H1 (cell line): ENCODE data around the gene GRID1. TPM values are rescaled to one million over a fixed set of nuclear protein-coding genes. Genes with fewer than 3 reads are reported as not detected.

Experiments
- CTCF ChIA-PET: fragments of 300-600 bp; sonication (Branson Sonifier 250); formaldehyde crosslinking; loops from one replicate; lab custom pipeline; 2021; ENCODE audit not compliant: partially characterized antibody; lab: Charles Lee
- POLR2A ChIA-PET: fragments of 300-600 bp; sonication (Branson Sonifier 250); formaldehyde crosslinking; loops from one replicate; lab custom pipeline; 2021; ENCODE audit warnings: inconsistent platforms; ENCODE audit not compliant: partially characterized antibody; lab: Charles Lee
- DNase-seq, 2 experiments: peaks; one replicate each; pipeline versions ENCODE4 v3.0.0 to v3.0.0-alpha.2; 2010 to 2022; ENCODE audit warnings: low spot score in 2 of 2, low read depth in 1 of 2, mixed read lengths in 1 of 2
- FAIRE-seq: peaks from 2 replicates; lab custom pipeline; 2011; peaks lifted over from hg19 to GRCh38; lab: Jason Lieb, UNC
- H2AFZ ChIP-seq: 2 replicates; pipeline ENCODE4 v1.8.1; 2012; ENCODE audit warnings: low read length, inconsistent platforms
- H2AK5ac ChIP-seq: 2 replicates; pipeline ENCODE4 v1.6.1; 2013; ENCODE audit warnings: low read depth, low read length
- H2BK120ac ChIP-seq: replicated peaks from 2 replicates; pipeline ENCODE3; 2013; ENCODE audit warnings: low read depth, low read length, inconsistent platforms
- H2BK12ac ChIP-seq: 2 replicates; pipeline ENCODE4 v1.6.1; 2013; ENCODE audit warnings: low read depth, low read length
- H2BK15ac ChIP-seq: 2 replicates; pipeline ENCODE4 v1.6.1; 2013; ENCODE audit warnings: low read length
- H2BK20ac ChIP-seq: 2 replicates; pipeline ENCODE4 v1.6.1; 2013; ENCODE audit warnings: low read length
- H2BK5ac ChIP-seq: 2 replicates; pipeline ENCODE4 v1.6.1; 2013; ENCODE audit warnings: low read depth, low read length
- H3K14ac ChIP-seq: 2 replicates; pipeline ENCODE4 v1.6.1; 2013; ENCODE audit warnings: inconsistent platforms; ENCODE audit not compliant: insufficient read length
- H3K18ac ChIP-seq: 2 replicates; pipeline ENCODE4 v1.6.1; 2013; ENCODE audit warnings: low read length; ENCODE audit errors: extremely low read depth
- H3K23ac ChIP-seq: 2 replicates; pipeline ENCODE4 v1.6.1; 2013; ENCODE audit warnings: inconsistent platforms; ENCODE audit not compliant: insufficient read length
- H3K23me2 ChIP-seq: 2 replicates; pipeline ENCODE4 v1.6.1; 2013; ENCODE audit warnings: low read depth, low read length
- H3K27ac ChIP-seq: 2 replicates; pipeline ENCODE4 v1.6.1; 2011; ENCODE audit warnings: low read depth, low read length, inconsistent platforms
- H3K27me3 ChIP-seq, 4 experiments: replicated peaks in 1 of 4; 1 replicate in 1 of 4; 2 replicates in 3 of 4; pipeline versions ENCODE4 v1.6.1 to v1.8.1; 2011 to 2013; ENCODE audit warnings: low read length in 3 of 4, mild to moderate bottlenecking in 3 of 4, inconsistent platforms in 2 of 4, mixed read lengths in 2 of 4, moderate library complexity in 1 of 4; ENCODE audit not compliant: control insufficient read depth in 3 of 4, insufficient read depth in 3 of 4; ENCODE audit errors: extremely low read depth in 1 of 4
- H3K36me3 ChIP-seq, 4 experiments: 2 replicates each; pipeline versions ENCODE4 v1.6.1 to v1.8.1; 2011 to 2013; ENCODE audit warnings: mild to moderate bottlenecking in 4 of 4, low read length in 3 of 4, moderate library complexity in 2 of 4, control low read depth in 1 of 4, inconsistent platforms in 1 of 4; ENCODE audit not compliant: insufficient read depth in 4 of 4, control insufficient read depth in 2 of 4
- H3K4ac ChIP-seq: replicated peaks from 2 replicates; pipeline ENCODE3; 2013; ENCODE audit warnings: low read length, low read depth, mixed read lengths, inconsistent platforms; ENCODE audit not compliant: insufficient read length
- H3K4me1 ChIP-seq, 4 experiments: replicated peaks in 1 of 4; 1 replicate in 1 of 4; 2 replicates in 3 of 4; pipeline versions ENCODE4 v1.6.1 to v1.8.1; 2011 to 2013; ENCODE audit warnings: low read length in 3 of 4, inconsistent platforms in 2 of 4, mixed read lengths in 1 of 4; ENCODE audit not compliant: insufficient read depth in 4 of 4, control insufficient read depth in 3 of 4
- H3K4me2 ChIP-seq, 2 experiments: 2 replicates each; pipeline versions ENCODE4 v1.6.1 to v1.8.1; 2011 to 2013; ENCODE audit warnings: low read depth in 2 of 2, low read length in 2 of 2, control low read depth in 1 of 2, inconsistent platforms in 1 of 2, mild to moderate bottlenecking in 1 of 2; ENCODE audit not compliant: insufficient read depth in 1 of 2
- H3K4me3 ChIP-seq, 4 experiments: fragments of 200-600, 300-600 bp in 1 of 4; sonication (generic), shearing (Covaris generic), sonication (Bioruptor Twin) in 1 of 4; 2 replicates each; pipeline versions ENCODE4 v1.5.1 to v1.8.1; 2011 to 2016; ENCODE audit warnings: low read length in 4 of 4, low read depth in 3 of 4, control low read depth in 2 of 4, inconsistent platforms in 2 of 4, mild to moderate bottlenecking in 2 of 4, mixed read lengths in 1 of 4, moderate library complexity in 1 of 4; ENCODE audit not compliant: insufficient read depth in 2 of 4; ENCODE audit errors: extremely low read depth in 1 of 4
- H3K56ac ChIP-seq: replicated peaks from 2 replicates; pipeline ENCODE3; 2013; ENCODE audit warnings: low read depth, mild to moderate bottlenecking, mixed read lengths, low read length, inconsistent platforms; ENCODE audit not compliant: insufficient read length
- H3K79me1 ChIP-seq: 2 replicates; pipeline ENCODE4 v1.6.1; 2013; ENCODE audit warnings: low read depth, low read length, control low read depth
- H3K79me2 ChIP-seq, 2 experiments: 2 replicates each; pipeline versions ENCODE4 v1.6.1 to v1.8.1; 2012 to 2013; ENCODE audit warnings: low read length in 2 of 2, mild to moderate bottlenecking in 2 of 2, inconsistent platforms in 1 of 2; ENCODE audit not compliant: insufficient read depth in 2 of 2, control insufficient read depth in 1 of 2
- H3K9ac ChIP-seq, 4 experiments: replicated peaks in 1 of 4; 1 replicate in 1 of 4; 2 replicates in 3 of 4; pipeline versions ENCODE4 v1.6.1 to v1.8.1; 2011 to 2013; ENCODE audit warnings: low read depth in 3 of 4, low read length in 3 of 4, control low read depth in 2 of 4, mild to moderate bottlenecking in 2 of 4, moderate library complexity in 2 of 4, inconsistent platforms in 1 of 4; ENCODE audit errors: extremely low read depth in 1 of 4
- H3K9me3 ChIP-seq, 2 experiments: 2 replicates each; pipeline versions ENCODE4 v1.6.1 to v1.8.1; 2012 to 2013; ENCODE audit warnings: mild to moderate bottlenecking in 2 of 2, moderate library complexity in 2 of 2, control low read depth in 1 of 2, inconsistent platforms in 1 of 2, low read depth in 1 of 2, low read length in 1 of 2, mixed read lengths in 1 of 2; ENCODE audit not compliant: insufficient read depth in 2 of 2
- H4K20me1 ChIP-seq, 2 experiments: replicated peaks in 1 of 2; 2 replicates each; pipeline versions ENCODE3 to v1.8.1; 2011 to 2013; ENCODE audit warnings: inconsistent platforms in 2 of 2, low read length in 2 of 2, mild to moderate bottlenecking in 1 of 2; ENCODE audit not compliant: insufficient read depth in 2 of 2, control insufficient read depth in 1 of 2
- H4K5ac ChIP-seq: 2 replicates; pipeline ENCODE4 v1.6.1; 2013; ENCODE audit warnings: low read length, low read depth, mixed read lengths, inconsistent platforms; ENCODE audit not compliant: insufficient read length
- H4K8ac ChIP-seq: 2 replicates; pipeline ENCODE4 v1.8.0; 2013; ENCODE audit warnings: mild to moderate bottlenecking, moderate library complexity, low read length, inconsistent platforms; ENCODE audit not compliant: insufficient read depth; ENCODE audit errors: extremely low read depth
- H4K91ac ChIP-seq: replicated peaks from 2 replicates; pipeline ENCODE3; 2013; ENCODE audit warnings: low read length, mixed read lengths, inconsistent platforms; ENCODE audit not compliant: insufficient read length
- BCL11A ChIP-seq, 2 experiments: IDR thresholded peaks; one replicate each; pipeline ENCODE4 v1.6.1; 2011; ENCODE audit warnings: low read depth in 2 of 2, low read length in 2 of 2, mild to moderate bottlenecking in 2 of 2
- CBX8 ChIP-seq: fragments of 300-800, 300-1000 bp; sonication (generic); IDR thresholded peaks from 2 replicates; pipeline ENCODE4 v1.7.1; 2016; ENCODE audit warnings: low read depth, low read length, borderline replicate concordance
- CHD1 ChIP-seq: IDR thresholded peaks from 2 replicates; pipeline ENCODE4 v1.6.1; 2012; ENCODE audit warnings: low read depth, low read length, improper control_type of control experiment
- HDAC2 ChIP-seq, 2 experiments: fragments of 300-600 bp in 1 of 2; sonication (generic) in 1 of 2; IDR thresholded peaks; 2 replicates each; pipeline ENCODE4 v1.6.1; 2011 to 2012; ENCODE audit warnings: low read depth in 2 of 2, low read length in 2 of 2, mild to moderate bottlenecking in 2 of 2, moderate library complexity in 2 of 2, borderline replicate concordance in 1 of 2, inconsistent platforms in 1 of 2
- JUN ChIP-seq: IDR thresholded peaks from 2 replicates; pipeline ENCODE4 v1.6.1; 2011; ENCODE audit warnings: low read depth, mild to moderate bottlenecking, improper control_type of control experiment, low read length
- MAX ChIP-seq: IDR thresholded peaks from 2 replicates; pipeline ENCODE4 v1.6.1; 2012; ENCODE audit warnings: inconsistent platforms
- POU5F1 ChIP-seq: IDR thresholded peaks from 2 replicates; pipeline ENCODE4 v1.6.1; 2011; ENCODE audit warnings: low read depth, mild to moderate bottlenecking, low read length, moderate library complexity
- RNF2 ChIP-seq: fragments of 200-900, 300-1000 bp; sonication (generic); IDR thresholded peaks from 2 replicates; pipeline ENCODE4 v1.7.1; 2016; ENCODE audit warnings: borderline replicate concordance, low read depth, mild to moderate bottlenecking, antibody characterized with exemption, low read length; ENCODE audit not compliant: poor library complexity, severe bottlenecking; ENCODE audit errors: missing control alignments
- SIN3A ChIP-seq, 2 experiments: IDR thresholded peaks in 1 of 2; conservative IDR thresholded peaks in 1 of 2; 2 replicates each; pipeline ENCODE4 v1.6.1; 2011 to 2012; ENCODE audit warnings: low read length in 2 of 2, improper control_type of control experiment in 1 of 2, low read depth in 1 of 2, mild to moderate bottlenecking in 1 of 2
- SIRT6 ChIP-seq: IDR thresholded peaks from one replicate; pipeline ENCODE4 v1.7.1; 2012; ENCODE audit warnings: low read length, inconsistent platforms
- SUZ12 ChIP-seq: fragments of 200-600 bp; sonication (generic); IDR thresholded peaks from 2 replicates; pipeline ENCODE4 v1.6.1; 2012; ENCODE audit warnings: mild to moderate bottlenecking, inconsistent platforms, low read length, moderate library complexity, mixed read lengths
- YY1 ChIP-seq: IDR thresholded peaks from 2 replicates; pipeline ENCODE4 v1.6.1; 2011; ENCODE audit warnings: low read depth, mild to moderate bottlenecking, low read length
- WGBS, 2 experiments: shearing (Covaris generic) in 1 of 2; methylation state at CpG; one replicate each; pipeline versions ENCODE4 v1.1.6 to v1.1.7; 2013 to 2015; ENCODE audit warnings: low lambda C conversion rate in 2 of 2, mixed read lengths in 2 of 2, inconsistent platforms in 1 of 2, low coverage in 1 of 2, missing lambda C conversion rate in 1 of 2; ENCODE audit not compliant: insufficient replicate concordance in 2 of 2, insufficient coverage in 1 of 2, insufficient read length in 1 of 2; ENCODE audit errors: extremely low coverage in 1 of 2, missing lambda C conversion rate in 1 of 2; 5-methylcytosine and 5-hydroxymethylcytosine counted together
- polyA plus RNA-seq, 7 experiments: library from polyadenylated mRNA; depleted of rRNA in 3 of 7; stranded (reverse) in 5 of 7; unstranded in 2 of 7; fragments of >200 nt in 5 of 7; fragments of 200-250 nt in 2 of 7; gene quantifications; 1 replicate in 5 of 7; 2 replicates in 1 of 7; 4 replicates in 1 of 7; pipeline versions ENCODE4 v1.2.1 to v1.2.3, GENCODE V29; 2011 to 2013; ENCODE audit warnings: missing spikeins in 2 of 7, mixed read lengths in 2 of 7
- total RNA-seq: library from RNA; stranded (reverse); fragmentation: NEBNext Ultra II Directional; extraction: Animal tissue kit (Norgen Biotek cat#: 25700); gene quantifications from 2 replicates; pipeline ENCODE4 v1.2.1, GENCODE V29; 2021

Gene GRID1
- total and polyA plus RNA-seq, 2 of the 8 experiments (the other 6 are each of a cell fraction or from before 2014, with no cell fraction given): 0.22 to 0.30 TPM

DNA sequence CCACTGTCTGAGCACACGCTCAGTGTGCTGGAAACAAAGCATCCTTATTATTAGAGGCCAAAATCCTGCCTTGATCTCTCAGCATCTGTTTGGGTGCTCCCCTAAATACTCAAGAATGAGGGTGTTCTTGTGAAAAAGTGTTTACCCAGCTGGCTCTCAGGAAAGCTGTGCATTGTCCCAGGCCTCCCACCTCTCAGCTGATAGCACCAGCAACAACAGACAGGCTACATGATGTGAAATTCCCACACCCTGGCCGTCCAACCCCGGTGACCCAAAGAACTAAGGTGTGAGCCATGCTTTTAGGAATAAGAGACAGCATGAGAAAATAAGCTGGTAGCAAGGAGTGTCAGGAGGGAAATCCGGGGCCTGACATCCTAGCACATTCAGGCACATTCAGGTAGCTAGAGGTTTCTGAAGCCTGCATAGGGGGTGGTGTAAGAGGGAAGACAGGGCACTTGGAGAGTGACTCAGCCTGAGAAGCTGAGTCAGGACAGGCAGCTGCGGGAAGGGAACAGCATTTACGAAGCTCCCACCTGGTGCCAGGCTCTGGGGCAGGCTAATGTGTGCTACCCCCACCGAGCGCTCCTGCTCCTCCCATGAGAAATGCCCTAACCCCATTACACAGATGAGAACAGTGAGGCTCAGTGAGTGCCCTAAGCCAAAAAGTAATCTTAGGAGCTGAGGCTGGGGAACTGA is 205.6 kb downstream of the GRID1 start:
- H3K36me3 ChIP-seq: no peaks in the 10 kb centered on the region
- H2AK5ac ChIP-seq: no peak overlapping the region
- H3K4me3 ChIP-seq: no peak overlapping the region
- no peak overlapping the region for H2BK5ac ChIP-seq
- H4K5ac ChIP-seq: no peak overlapping the region
- no peaks in the 10 kb centered on the region; the same call in 1 of the 2 replicates for H3K23me2 ChIP-seq
- FAIRE-seq: no peak
- no peak overlapping the region for H3K27ac ChIP-seq
- ChIA-PET CTCF (interaction anchor here (0.6 to 2.3 kb wide), 10 partner anchors 9 to 1548 kb away, joined by 3 to 12 read pairs (median 4); no protein-coding TSS in a partner anchor), POLR2A (no interaction called here)
- no peak overlapping the region for H3K23ac ChIP-seq
- no peak overlapping the region for H4K91ac ChIP-seq
- no peak for DNase-seq
- H3K56ac ChIP-seq: no peak overlapping the region
- H2BK15ac ChIP-seq: no peak overlapping the region
- H2BK120ac ChIP-seq: no peak overlapping the region
- H3K4ac ChIP-seq: no peak overlapping the region
- no peak overlapping the region for H3K18ac ChIP-seq
- no peak overlapping the region for H3K14ac ChIP-seq
- WGBS, 2 experiments: 92% methylated on average over 8 of the region's 8 CpGs; no CpG with 5 or more reads in 1 of the 2 experiments
- H3K79me2 ChIP-seq: no peaks in the 10 kb centered on the region
- H2AFZ ChIP-seq: no peak overlapping the region
- no peak overlapping the region for H3K9ac ChIP-seq
- no peak overlapping the region for H2BK12ac ChIP-seq
- no peaks in the 10 kb centered on the region for H4K20me1 ChIP-seq
- no peaks in the 10 kb centered on the region for H3K4me1 ChIP-seq
- H3K79me1 ChIP-seq: no peaks in the 10 kb centered on the region
- no peaks in the 10 kb centered on the region for H3K9me3 ChIP-seq
- no peak overlapping the region for H4K8ac ChIP-seq
- no peaks in the 10 kb centered on the region for H3K27me3 ChIP-seq
- no peak overlapping the region for H2BK20ac ChIP-seq
- no peak overlapping the region for H3K4me2 ChIP-seq
- TF ChIP-seq JUN (no peak), SUZ12 (no peak), RNF2 (no peak), POU5F1 (no peak), CHD1 (no peak), MAX (no peak), SIRT6 (no peak), HDAC2 (IDR thresholded peaks at IDR 0.05; ENCODE audit: borderline replicate concordance in 1 of 2, low read depth in 2 of 2, low read length in 2 of 2) (no peak), SIN3A (conservative IDR thresholded peaks at IDR 0.05 in 1 of 2, IDR thresholded peaks at IDR 0.05 in 1 of 2; ENCODE audit: low read depth in 1 of 2, low read length in 2 of 2) (no peak), BCL11A (IDR thresholded peaks at IDR 0.05; ENCODE audit: low read depth in 2 of 2, low read length in 2 of 2) (no peak), CBX8 (no peak), YY1 (no peak)
